ENCODE data around the gene CNKSR2.
A peak's percentile ranks its signal among the peaks of the same experiment; 100 is the strongest.

Gene CNKSR2

GRCh38 chrX:21374163-21374993 is at the start of gene CNKSR2:
Gene CNKSR2, plus strand, starts transcription at chrX:21374418. Its CDS starts 480 bp downstream, at chrX:21374898.
- DNase-seq = peak; percentile 76

GRCh38 chrX:21354725-21355124 is 19.5 kb upstream of the CNKSR2 start:
- DNase-seq = no peak

- DNase-seq = no peak
Observed at GRCh38 chrX:21355831-21356230, 18.4 kb upstream of the CNKSR2 start.

- no peak for DNase-seq
Observed at GRCh38 chrX:21369613-21370012, 4.6 kb upstream of the CNKSR2 start.

GRCh38 chrX:21373001-21373400 is 1.2 kb upstream of the CNKSR2 start:
- DNase-seq = no peak

- DNase-seq = no peak
Observed at GRCh38 chrX:21373637-21374162, 518 bp upstream of the CNKSR2 start.

- DNase-seq = peak; percentile 19
Observed at GRCh38 chrX:21374994-21375707, 933 bp downstream of the CNKSR2 start.

GRCh38 chrX:21375708-21376009 is 1.4 kb downstream of the CNKSR2 start:
- no peak for DNase-seq

- DNase-seq = no peak
Observed at GRCh38 chrX:21376636-21377035, 2.4 kb downstream of the CNKSR2 start.

GRCh38 chrX:21379991-21380390 is 5.8 kb downstream of the CNKSR2 start:
- no peak for DNase-seq

GRCh38 chrX:21382715-21383114 is 8.5 kb downstream of the CNKSR2 start:
- DNase-seq = no peak

GRCh38 chrX:21383546-21383945 is 9.3 kb downstream of the CNKSR2 start:
- DNase-seq = no peak

GRCh38 chrX:21384178-21384577 is 10.0 kb downstream of the CNKSR2 start:
- DNase-seq = no peak

GRCh38 chrX:21394792-21395191 is 20.6 kb downstream of the CNKSR2 start:
- no peak for DNase-seq

- peak; percentile 25 for DNase-seq
Observed at GRCh38 chrX:21398426-21398825, 24.2 kb downstream of the CNKSR2 start.

- no peak for DNase-seq
Observed at GRCh38 chrX:21400408-21401121, 26.3 kb downstream of the CNKSR2 start.

GRCh38 chrX:21408307-21408706 is 34.1 kb downstream of the CNKSR2 start:
- peak; percentile 33 for DNase-seq

GRCh38 chrX:21408788-21409187 is 34.6 kb downstream of the CNKSR2 start:
- DNase-seq = no peak

GRCh38 chrX:21412029-21412428 is 37.8 kb downstream of the CNKSR2 start:
- DNase-seq = no peak

GRCh38 chrX:21412883-21413282 is 38.7 kb downstream of the CNKSR2 start:
- no peak for DNase-seq

- no peak for DNase-seq
Observed at GRCh38 chrX:21427086-21427485, 52.9 kb downstream of the CNKSR2 start.

- no peak for DNase-seq
Observed at GRCh38 chrX:21437036-21437435, 62.8 kb downstream of the CNKSR2 start.

GRCh38 chrX:21438792-21439191 is 64.6 kb downstream of the CNKSR2 start:
- DNase-seq = no peak

GRCh38 chrX:21440911-21441310 is 66.7 kb downstream of the CNKSR2 start:
- no peak for DNase-seq

Data from femur (tissue), 1 donor.